A549 (cell line): Measurements from ENCODE around the gene ITGB2.

ENCODE experiments used
- CHD4 ChIP-seq: fragments of 200-600 bp; sonication (generic); IDR thresholded peaks from 2 replicates; pipeline ENCODE4 v1.6.1; 2016; ENCODE audit warnings: antibody characterized with exemption, mild to moderate bottlenecking, borderline replicate concordance
- EP300 ChIP-seq, 2 experiments: fragments of >200 bp; sonication (Bioruptor Twin); formaldehyde crosslinking; IDR thresholded peaks; 2 replicates in 1 of 2; 3 replicates in 1 of 2; pipeline ENCODE4 v1.6.1; 2016 to 2017
- HMGXB4 ChIP-seq: fragments of 250-450 bp; sonication (Bioruptor Pico); IDR thresholded peaks from 2 replicates; pipeline ENCODE4 v1.5.0; 2021; ENCODE audit warnings: mild to moderate bottlenecking, moderate library complexity, borderline replicate concordance
- POLR2A ChIP-seq: IDR thresholded peaks from 2 replicates; pipeline ENCODE4 v1.6.1; 2012; ENCODE audit warnings: mild to moderate bottlenecking, low read length
- RAD21 ChIP-seq, 2 experiments: fragments of >200 bp in 1 of 2; sonication (Bioruptor Twin) in 1 of 2; formaldehyde crosslinking in 1 of 2; IDR thresholded peaks in 1 of 2; conservative IDR thresholded peaks in 1 of 2; 2 replicates in 1 of 2; 3 replicates in 1 of 2; pipeline ENCODE4 v1.6.1; 2012 to 2018; ENCODE audit warnings: inconsistent platforms in 1 of 2
- SREBF2 ChIP-seq: fragments of 450-650 bp; IDR thresholded peaks from 2 replicates; pipeline ENCODE4 v1.6.1; 2014; ENCODE audit warnings: mild to moderate bottlenecking, moderate library complexity
- ZFP36 ChIP-seq: fragments of 450-650 bp; IDR thresholded peaks from 2 replicates; pipeline ENCODE4 v1.6.1; 2014; ENCODE audit warnings: borderline replicate concordance; ENCODE audit not compliant: partially characterized antibody
- TF ChIP-seq, protein P1 (sequence below): fragments of >200 bp; sonication (Bioruptor Twin); formaldehyde crosslinking; IDR thresholded peaks from 3 replicates; pipeline ENCODE4 v1.5.1; 2016

GRCh38 chr21:44927587-44928461, 7.1 kb upstream of the ITGB2 start:
- TF ChIP-seq, protein P1, sequence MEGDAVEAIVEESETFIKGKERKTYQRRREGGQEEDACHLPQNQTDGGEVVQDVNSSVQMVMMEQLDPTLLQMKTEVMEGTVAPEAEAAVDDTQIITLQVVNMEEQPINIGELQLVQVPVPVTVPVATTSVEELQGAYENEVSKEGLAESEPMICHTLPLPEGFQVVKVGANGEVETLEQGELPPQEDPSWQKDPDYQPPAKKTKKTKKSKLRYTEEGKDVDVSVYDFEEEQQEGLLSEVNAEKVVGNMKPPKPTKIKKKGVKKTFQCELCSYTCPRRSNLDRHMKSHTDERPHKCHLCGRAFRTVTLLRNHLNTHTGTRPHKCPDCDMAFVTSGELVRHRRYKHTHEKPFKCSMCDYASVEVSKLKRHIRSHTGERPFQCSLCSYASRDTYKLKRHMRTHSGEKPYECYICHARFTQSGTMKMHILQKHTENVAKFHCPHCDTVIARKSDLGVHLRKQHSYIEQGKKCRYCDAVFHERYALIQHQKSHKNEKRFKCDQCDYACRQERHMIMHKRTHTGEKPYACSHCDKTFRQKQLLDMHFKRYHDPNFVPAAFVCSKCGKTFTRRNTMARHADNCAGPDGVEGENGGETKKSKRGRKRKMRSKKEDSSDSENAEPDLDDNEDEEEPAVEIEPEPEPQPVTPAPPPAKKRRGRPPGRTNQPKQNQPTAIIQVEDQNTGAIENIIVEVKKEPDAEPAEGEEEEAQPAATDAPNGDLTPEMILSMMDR = no peak
- TF ChIP-seq CHD4 (no peak), POLR2A (no peak), RAD21 (conservative IDR thresholded peaks at IDR 0.05 in 1 of 2, IDR thresholded peaks at IDR 0.05 in 1 of 2) (0 out of 5 replicates have a peak, but pooled peaks of 1 of the 2 experiments have one; percentile 7), ZFP36 (no peak), EP300 (IDR thresholded peaks at IDR 0.05) (0 out of 5 replicates have a peak, but pooled peaks of 1 of the 2 experiments have one; percentile 39), HMGXB4 (CRISPR knock-in tag) (no peak), SREBF2 (no peak)
